ENCODE measurements around the gene TRIM56.
"Not testable (repeated sequence)": the region's sequence is repeated elsewhere in the genome, so short reads cannot be mapped to it uniquely, and the experiment has no call there.

The TRIM56 gene

DNA sequence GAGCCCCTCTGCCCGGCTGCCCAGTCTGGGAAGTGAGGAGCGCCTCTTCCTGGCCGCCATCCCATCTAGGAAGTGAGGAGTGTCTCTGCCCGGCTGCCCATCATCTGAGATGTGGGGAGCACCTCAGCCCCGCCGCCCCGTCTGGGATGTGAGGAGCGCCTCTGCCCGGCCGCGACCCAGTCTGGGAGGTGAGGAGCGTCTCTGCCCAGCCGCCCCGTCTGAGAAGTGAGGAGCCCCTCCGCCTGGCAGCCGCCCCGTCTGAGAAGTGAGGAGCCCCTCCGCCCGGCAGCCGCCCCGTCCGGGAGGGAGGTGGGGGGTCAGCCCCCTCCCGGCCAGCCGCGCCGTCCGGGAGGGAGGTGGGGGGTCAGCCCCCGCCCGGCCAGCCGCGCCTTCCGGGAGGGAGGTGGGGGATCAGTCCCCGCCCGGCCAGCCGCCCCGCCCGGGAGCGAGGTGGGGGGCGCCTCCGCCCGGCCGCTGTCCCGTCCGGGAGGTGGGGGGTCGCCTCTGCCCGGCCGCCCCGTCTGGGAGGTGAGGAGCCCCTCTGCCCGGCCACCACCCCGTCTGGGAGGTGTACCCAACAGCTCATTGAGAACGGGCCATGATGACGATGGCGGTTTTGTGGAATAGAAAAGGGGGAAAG lies 7.1 kb downstream of the TRIM56 start:
- DNase-seq, result not testable (repeated sequence)

DNA sequence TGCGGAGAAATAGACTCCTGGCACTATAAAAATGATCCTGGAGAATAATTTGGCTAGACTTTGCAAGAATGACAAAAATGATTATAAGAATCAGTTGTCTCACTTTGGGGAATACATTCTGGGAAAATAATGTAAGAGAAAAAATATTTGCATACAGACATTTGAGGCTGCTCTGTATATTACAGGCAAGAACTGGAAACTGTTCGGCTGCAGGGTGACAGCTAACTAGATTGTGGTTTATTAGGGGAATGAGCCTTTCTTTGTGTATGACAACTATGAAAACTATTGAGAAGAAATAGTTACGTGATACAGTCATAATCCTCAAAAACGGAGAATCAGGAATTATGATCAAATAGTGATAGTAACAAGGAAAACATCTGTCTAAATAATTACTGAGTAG lies 8.6 kb downstream of the TRIM56 start:
- no peak for DNase-seq

DNA sequence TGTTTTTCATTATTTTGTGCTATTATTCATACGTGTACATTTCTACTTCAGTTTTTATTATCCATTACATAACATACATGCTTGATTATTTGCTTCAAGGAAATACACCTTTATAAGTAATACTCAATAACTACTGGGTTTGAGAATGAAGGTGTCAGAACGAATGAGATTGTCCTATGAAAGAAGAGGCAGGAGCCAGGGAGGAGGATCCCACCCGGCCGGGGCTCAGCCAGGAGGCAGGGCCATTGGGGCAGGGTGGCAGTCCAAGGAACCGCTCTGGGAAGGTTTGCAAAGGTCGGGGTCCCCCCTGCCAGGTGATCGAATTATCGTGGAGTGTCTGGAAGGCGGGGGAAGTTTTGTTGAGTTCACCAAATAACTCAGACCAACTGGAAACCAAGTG lies 9.1 kb downstream of the TRIM56 start:
- DNase-seq, result no peak

DNA sequence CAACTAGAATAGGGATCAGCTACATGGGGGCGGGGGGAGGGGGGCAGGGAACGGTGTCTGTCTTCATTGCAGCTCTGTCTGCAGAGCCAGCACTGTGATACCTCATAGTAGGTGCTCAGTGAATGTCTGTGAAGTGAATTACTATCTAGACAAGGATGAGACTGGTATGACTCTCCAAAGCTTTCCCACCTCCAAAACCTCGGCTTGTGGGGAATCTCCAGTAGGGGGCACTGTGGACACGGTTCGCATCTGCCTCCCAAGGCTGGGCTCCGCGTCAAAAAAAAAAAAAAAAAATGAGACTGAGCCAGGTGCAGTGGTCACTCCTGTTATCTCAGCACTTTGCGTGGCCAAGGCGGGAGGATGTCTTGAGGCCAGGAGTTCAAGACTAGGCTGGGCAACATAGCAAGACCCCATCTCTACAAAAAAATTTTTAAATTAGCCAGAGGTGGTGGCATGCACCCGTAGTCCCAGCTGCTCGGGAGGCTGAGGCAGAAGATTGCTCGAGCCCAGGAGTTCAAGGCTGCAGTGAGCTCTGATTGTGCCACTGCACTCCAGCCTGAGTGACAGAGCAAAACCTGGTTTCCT lies 9.6 kb downstream of the TRIM56 start:
- no peak for DNase-seq

DNA sequence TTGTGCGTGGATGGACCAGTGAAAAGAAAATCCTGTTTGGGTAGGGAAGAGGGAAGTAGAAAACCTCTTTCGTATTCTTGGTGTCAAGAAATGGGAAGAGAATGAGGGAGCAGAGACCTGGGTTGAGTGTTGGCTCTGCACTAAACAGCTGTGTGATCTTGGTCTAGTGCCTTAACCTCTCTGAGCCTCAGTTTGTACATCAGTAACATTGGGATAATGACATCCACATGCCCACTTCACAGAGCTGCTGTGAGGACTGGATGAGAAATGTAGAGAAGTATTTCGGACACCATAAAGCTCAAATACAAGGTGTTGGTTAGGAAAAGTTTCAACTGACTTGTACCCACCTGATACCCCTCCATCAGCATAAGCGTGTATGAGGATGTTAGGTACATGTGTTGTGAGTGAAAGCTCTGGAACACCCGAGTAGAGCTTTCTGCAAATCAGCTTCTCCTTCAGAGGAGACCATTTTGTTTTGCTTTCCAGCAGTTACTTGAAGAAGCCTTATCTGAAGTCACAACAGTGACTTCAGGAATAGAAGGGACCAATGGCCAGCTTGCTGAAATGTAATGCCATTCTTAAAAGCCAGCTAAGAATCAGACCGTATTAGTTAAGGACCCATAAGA lies 11.2 kb downstream of the TRIM56 start:
- DNase-seq, result no peak

DNA sequence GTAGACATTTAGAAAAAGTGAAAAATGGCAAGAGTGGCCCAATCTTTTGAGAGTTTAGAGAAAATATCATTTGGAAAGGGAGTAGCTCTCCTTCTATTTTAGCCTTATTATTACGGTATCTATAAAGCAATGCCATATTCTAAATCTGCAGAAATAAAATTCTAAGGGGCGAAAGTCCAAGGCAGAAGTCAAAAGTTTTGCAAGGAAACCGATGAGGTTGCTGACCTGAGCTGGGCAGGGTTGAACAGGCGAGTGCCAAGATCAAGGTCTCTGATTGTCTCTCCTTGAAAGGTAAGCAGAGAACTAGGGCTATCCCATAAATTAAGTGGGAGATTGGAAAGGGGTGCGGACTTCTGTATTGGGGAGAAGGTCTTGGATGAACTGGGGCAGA lies 11.7 kb downstream of the TRIM56 start:
- no peak for DNase-seq

DNA sequence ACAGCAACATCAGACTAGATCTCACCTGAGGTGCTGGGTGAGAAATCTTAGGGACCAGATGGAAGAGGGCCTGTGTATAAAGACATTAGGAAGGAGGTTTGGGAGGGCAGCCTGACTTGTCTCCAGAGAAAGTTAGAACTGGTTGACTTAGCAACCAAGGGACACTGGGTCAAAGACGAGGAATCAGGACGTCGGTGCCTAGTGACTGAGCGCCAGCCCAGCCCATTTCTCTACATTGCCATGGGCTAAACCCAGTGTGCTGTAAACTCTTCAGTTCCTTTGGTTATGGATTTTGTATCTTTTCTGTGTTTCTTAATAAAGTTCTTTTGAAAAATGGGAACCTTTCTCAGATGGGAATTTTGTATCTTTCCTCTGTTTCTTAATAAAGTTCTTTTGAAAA lies 12.3 kb downstream of the TRIM56 start:
- no peak for DNase-seq

DNA sequence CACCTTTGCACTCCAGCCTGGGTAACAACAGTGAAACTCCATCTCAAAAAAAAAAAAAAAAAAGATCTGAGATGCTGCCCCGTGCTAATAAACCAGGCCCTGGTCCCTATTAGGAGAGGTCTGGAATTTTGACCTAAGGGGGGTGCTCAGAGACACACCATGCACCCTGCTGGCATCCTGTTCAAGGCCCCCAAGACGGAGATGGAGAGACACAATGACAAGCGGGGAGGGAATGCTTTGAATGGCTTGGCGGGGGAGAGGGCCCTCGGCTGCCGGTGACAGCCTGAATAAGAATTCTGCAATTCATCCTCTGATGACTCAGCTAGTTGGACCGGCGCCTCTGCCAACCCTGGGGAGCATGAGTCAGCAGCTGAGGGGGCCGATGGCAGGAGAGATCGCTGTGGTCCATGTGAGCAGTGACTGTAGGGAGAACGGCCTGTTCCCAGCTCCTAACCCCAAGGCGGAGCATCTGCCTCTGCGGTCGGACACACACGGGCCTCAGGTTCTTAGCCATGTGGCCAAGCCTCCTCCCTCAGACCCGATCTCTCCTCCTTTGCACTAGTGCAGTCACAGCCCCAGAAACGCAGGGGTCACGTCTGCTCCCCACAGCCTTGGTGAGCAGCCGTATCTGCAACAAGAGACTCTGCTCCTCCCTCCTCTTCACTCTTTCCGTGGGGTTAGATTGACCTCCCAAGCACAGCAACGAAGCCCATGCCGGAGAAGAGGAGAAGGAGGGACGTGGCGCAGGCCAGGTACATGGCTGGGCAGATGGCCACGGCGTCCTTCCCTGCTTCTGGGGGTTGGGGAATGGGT lies 14.9 kb downstream of the TRIM56 start:
- peak; percentile 57 for DNase-seq

DNA sequence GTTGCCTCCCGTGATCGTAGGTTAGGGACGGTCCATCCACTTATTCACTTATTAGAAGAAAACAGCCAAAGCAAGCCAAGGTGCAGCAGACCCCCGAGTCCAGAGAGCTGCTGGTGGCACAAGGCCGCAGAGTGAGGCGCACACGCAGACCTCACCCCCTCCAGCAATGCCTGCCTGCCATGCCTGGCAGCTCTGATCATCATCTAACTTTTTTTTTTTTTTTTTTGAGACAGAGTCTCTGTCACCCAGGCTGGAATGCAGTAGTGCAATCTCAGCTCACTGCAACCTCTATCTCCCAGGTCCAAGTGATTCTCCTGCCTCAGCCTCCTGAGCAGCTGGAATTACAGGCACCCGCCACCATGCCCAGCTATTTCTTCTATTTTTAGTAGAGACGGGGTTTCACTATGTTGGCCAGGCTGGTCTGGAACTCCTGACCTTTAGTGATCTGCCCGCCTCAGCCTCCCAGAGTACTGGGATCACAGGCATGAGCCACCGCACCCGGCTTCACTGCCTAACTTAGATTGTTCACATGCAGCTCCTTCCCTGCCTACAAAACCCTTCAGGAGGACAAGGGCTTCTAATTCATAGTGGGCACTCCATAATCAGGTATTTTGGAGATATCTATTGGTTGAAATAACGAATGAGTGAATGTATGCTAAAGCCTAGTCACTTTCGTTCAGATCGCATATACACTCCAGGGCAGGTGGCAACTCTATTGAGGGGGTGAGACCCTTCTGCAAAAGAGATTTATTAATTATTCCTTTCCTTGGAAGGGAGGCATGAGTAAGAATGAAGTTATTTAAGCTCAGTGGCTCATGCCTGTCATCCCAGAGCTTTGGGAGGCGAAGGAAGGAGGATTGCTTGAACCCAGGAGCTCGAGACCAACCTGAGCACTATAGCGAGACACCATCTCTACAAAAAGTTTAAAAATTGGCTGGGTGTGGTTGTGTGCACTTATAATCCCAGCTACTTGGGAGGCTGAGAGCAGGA lies 15.9 kb downstream of the TRIM56 start:
- DNase-seq, result no peak

DNA sequence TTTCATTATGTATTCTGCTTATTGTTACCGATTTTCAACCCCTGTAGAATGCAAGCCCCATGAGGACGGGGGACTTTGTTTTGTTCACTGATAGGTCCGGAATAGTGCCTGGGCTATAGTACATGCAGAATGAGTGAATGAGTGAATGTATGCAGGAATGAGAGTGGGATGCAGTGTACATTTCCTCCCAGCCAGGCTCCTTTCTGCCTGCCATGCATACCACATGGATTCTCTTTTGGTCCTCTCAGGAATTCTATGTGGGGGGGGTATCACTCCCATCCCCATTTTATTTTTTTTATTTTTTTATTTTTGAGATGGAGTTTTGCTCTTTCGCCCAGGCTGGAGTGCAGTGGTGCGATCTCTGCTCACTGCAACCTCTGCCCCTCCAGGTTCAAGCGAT lies 16.7 kb downstream of the TRIM56 start:
- DNase-seq, result no peak

DNA sequence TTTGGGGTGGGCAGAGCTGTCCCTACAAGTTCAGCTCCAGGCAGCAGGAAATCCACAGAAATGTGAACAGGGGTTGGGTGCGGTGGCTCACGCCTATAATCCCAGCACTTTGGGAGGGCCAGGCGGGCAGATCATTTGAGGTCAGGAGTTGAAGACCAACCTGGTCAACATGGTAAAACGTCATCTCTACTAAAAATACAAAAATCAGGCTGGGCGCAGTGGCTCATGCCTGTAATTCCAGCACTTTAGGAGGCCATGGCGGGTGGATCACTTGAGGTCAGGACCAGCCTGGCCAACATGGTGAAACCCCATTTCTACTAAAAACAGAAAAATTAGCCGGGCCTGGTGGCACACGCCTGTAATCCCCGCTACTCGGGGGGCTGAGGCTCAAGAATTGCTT lies 18.4 kb downstream of the TRIM56 start:
- not testable (repeated sequence) for DNase-seq

DNA sequence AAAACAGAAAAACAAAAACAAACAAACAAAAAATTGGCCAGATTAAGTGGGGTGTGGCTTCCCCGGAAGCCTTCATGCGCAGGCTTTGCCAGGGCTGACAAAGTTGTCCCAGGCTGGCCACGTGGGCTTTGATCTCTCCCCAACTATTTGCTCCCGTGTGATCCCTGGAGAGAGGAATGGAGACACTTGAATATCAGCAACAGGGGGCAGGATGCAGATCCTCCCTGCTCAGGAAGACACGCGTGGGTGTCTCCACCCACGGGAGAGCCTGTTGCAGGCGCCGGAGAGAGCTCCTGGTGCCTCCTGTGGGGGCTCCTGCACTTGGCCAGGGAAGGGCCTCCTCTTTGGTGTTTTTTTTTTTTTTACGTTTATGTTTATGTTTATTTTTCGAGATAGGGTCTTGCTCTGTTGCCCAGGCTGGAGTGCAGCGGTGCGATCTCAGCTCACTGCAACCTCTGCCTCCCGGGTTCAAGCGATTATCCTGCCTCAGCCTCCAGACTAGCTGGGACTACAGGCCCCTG lies 19.0 kb downstream of the TRIM56 start:
- DNase-seq, result no peak

DNA sequence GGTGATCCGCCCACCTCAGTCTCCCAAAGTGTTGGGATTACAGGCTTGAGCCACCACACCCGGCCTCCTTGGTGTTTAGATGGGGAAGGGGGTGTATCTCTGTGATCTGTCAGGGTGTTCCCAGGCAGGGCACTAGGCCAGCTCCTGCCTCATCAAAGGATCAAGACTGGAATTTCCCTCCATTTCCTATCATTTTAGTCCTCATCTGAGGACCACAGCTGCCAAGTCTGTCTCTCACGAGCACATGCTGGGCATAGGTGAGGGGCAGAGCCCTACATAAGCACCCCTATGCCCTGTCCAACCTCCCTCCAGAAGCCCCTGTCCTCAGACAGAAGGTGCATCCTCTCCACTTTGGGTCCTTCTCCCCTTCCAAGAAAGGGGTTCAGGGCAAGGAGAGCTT lies 19.5 kb downstream of the TRIM56 start:
- DNase-seq, result no peak

DNA sequence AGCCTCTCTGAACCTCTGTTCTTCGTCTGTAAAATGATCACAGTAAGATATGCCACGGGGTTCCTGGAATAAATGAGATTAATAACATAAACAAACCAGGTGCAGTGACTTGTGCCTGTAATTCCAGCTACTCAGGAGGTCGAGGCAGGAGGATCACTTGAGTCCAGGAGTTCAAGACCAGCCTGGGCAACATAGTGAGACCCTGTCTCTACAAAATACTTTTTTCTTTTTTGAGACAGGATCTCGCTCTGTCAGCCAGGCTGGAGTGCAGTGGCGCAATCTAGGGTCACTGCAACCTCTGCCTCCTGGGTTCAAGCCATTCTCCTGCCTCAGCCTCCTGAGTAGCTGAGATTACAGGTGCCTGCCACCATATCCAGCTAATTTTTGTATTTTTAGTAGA lies 20.0 kb downstream of the TRIM56 start:
- DNase-seq, result not testable (repeated sequence)

DNA sequence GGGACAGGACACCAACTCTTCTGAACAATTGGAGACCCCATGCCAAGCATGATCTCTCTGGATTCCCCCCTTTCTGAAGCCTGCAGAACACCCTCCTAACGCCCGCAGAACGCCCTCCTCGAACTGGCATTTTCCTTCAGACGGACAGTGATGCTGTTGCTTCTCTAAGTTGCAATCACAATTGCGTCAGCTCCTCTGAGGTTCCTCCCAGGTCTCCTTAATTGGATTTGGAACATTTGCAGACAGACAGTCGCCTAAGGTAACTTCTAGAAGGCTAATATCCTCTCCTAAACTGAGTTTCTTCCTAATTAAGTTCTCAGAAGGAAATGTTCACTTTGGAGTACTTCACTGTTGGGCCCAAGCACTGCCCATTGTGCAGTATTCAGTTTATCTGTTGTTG lies 21.1 kb downstream of the TRIM56 start:
- no peak for DNase-seq

DNA sequence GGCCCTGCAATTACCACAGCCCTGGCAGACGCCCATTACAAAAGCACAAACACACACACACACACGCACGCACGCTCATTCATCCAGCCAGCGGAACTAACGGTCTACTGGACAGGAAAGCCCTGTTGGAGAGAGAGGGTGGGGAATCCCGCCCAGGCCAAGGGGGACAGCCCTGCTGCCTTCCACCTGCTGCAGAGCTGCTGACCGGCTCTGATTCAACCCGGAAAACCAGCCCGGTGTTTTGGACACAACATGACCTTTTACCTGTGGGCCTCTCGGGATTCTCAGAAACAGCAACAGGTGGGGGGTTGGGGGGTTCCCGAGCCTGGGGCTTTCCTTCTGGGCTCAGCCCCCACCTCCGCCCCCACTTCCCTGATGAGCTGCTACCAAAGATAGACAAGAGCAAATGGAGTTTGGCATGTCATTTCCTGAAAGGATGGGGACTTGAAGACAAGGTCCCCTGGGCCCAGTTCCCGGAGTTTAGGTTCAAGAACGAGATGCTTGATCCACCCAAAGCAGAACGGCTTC lies 23.1 kb downstream of the TRIM56 start:
- no peak for DNase-seq

DNA sequence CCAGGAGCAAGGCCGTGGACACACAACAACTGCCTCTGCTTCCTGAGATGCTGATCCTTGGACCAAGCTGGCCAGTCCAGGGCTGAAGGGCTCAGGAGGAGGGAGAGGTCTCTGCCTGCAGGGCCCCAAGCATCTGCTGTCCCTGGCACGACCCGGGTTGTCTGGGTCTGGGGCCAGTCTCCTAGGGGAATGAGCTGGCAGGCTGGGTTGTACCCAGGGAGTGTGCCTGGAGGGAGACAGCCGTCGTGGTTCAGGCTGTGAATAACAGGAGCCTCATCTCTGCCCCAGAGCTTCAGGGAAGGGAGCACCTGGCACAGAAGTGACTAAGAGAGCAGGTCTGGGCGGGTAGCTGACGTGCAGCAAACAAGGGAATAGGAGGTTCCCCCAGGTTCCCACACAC lies 23.7 kb downstream of the TRIM56 start:
- no peak for DNase-seq

DNA sequence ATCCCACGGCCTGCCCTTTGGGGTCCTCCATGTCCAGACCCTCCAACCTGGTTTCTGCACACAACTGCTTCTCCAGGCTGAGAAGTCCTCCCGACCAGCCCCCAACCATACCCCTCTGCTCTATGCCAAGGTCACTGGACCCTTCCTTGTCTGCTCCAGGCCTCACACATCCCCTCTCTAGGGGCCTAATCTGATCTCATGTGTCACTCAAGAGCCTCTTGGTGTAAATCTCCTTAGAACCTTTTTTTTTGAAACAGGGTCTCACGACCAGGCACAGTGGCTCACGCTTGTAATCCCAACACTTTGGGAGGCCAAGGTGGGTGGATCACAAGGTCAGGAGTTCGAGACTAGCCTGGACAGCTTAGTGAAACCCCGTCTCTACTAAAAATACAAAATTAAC lies 24.1 kb downstream of the TRIM56 start:
- no peak for DNase-seq

DNA sequence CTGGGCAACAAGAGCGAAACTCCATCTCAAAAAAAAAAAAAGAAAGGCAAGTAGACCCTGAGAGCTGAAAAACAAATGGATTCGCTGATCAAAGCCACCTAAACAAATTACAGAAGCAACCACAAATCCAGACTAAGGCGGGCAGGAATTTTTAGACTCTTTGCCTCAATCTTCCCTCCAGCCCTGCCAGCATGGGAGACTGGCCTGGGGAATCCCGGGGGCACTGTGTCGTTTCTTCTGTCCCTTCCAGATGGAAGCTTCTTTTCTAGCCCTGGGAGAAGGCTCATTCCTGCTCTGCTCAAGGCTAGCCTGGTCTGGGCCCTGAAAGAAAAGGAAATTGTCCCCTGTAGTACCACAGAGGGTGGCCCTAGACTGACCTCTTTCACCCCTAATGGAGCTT lies 26.0 kb downstream of the TRIM56 start:
- no peak for DNase-seq

DNA sequence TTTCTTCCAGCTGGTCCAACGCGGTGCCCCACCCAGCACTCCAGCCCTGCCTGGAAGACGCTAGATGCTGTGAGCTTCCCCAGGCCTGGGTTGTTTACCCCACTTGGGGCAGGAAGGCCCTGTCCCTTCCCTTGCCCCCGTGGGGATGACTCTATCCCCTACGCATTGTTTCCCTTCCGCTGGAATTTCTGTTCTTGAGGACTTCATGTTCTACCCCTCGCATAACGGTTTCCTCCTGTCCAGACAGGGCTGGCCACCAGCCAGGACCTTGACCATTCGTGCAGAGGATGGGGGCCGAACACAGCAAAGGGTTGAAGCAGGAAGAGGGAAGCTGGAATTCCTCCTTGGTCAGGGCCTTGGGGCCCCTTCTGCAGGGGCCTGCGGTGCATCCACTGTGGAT lies 27.0 kb downstream of the TRIM56 start:
- DNase-seq, result no peak

DNA sequence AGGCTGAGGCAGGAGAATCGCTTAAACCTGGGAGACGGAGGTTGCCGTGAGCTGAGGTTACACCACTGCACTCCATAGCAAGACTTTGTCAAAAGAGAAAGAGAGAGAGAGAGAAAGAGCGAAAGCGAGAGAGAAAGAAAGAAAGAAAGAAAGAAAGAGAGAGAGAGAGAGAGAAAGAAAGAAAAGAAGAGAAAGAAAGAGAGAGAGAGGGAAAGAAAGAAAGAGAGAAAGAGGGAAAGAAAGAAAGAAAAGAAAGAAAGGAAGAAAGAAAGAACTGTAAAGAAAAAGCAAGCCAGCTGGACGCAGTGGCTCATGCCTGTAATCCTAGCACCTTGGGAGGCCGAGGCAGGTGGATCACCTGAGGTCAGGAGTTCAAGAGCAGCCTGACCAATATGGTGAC lies 27.9 kb downstream of the TRIM56 start:
- DNase-seq, result not testable (repeated sequence)

DNA sequence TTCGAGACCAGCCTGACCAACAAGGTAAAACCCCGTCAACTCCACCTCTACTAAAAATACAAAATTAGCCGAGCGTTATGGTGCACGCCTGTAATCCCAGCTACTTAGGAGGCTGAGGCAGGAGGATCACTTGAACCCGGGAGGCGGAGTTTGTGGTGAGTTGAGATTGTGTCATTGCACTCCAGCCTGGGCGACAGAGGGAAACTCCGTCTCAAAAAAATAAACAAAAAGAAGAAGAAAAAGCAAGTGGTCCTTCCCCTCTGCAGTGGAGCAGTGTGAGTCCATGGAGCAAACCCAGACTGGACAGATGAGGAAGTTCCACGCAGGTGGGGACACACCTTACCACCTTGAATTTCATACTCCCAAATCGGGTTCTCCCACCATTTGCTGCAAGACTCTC lies 28.6 kb downstream of the TRIM56 start:
- no peak for DNase-seq
